Mucosa of descending colon (tissue), 3 donors: ENCODE results near the gene HBM. TPM values are rescaled to one million over a fixed set of nuclear protein-coding genes. Genes with fewer than 3 reads are reported as not detected.

Experiments used
- ATAC-seq: fragments of 200-7000 bp; cut with Tn5 transposase; one replicate; pipeline ENCODE4 v1.9.1; 2020; ENCODE audit warnings: mild to moderate bottlenecking, moderate library complexity
- DNase-seq, 3 donors: peaks; one replicate each; pipeline ENCODE4 v3.0.0-alpha.2; 2020
- H3K36me3 ChIP-seq: fragments of 200-600 bp; one replicate; pipeline ENCODE4 v1.8.0; 2021; ENCODE audit warnings: low read depth, mild to moderate bottlenecking
- H3K4me1 ChIP-seq: fragments of 200-600 bp; one replicate; pipeline ENCODE4 v1.8.0; 2021; ENCODE audit warnings: low read depth, mild to moderate bottlenecking
- H3K4me3 ChIP-seq: fragments of 200-600 bp; one replicate; pipeline ENCODE4 v1.8.0; 2021; ENCODE audit warnings: mild to moderate bottlenecking
- H3K9me3 ChIP-seq: fragments of 200-600 bp; one replicate; pipeline ENCODE4 v1.8.0; 2021; ENCODE audit warnings: mild to moderate bottlenecking
- CTCF ChIP-seq: fragments of 200-600 bp; IDR thresholded peaks from one replicate; pipeline ENCODE4 v1.8.0; 2022; ENCODE audit warnings: antibody characterized with exemption, mild to moderate bottlenecking
- intact Hi-C, 2 donors: fragments of 100-400 bp; cut with DNase I in 1 of 2; cut with micrococcal nuclease in 1 of 2; formaldehyde crosslinking; loops; one replicate each; pipeline versions ENCODE4 v1.11.0 to v1.11.1; 2022; cut with DNase I, micrococcal nuclease
- total RNA-seq, 3 donors: library from RNA; stranded (reverse); fragmentation: NEBNext Ultra II Directional in 2 of 3; extraction: Animal tissue kit (Norgen Biotek cat#: 25700) in 2 of 3; gene quantifications; one replicate each; pipeline versions ENCODE4 v1.2.1 to v1.2.4, GENCODE V29; 2021 to 2023
- donor health status: DM: no; HTN: no; CAD: no; lungs with moderate emphysema.
- donor health status: DM: no; HTN: no; CAD: no.
- donor health status: DM: no; HTN: yes; CAD: no.

HBM gene
- total RNA-seq, 3 donors from 2014 or later, result not detected

GRCh38 chr16:187330-187729 lies 21.6 kb downstream of the HBM start:
- no peaks in the 10 kb centered on the region for H3K4me1 ChIP-seq
- no peak for TF ChIP-seq CTCF
- H3K9me3 ChIP-seq, result no peaks in the 10 kb centered on the region
- intact Hi-C loops, result no loop called here
- DNase-seq (no peak), ATAC-seq (no peak)
- H3K4me3 ChIP-seq, result no peak overlapping the region
- peaks cover 15% of the 10 kb centered on the region for H3K36me3 ChIP-seq

- no peaks in the 10 kb centered on the region for H3K9me3 ChIP-seq
- H3K4me1 ChIP-seq, result no peaks in the 10 kb centered on the region
- peaks cover 15% of the 10 kb centered on the region for H3K36me3 ChIP-seq
- DNase-seq (no peak), ATAC-seq (peak; percentile 47)
- intact Hi-C loops, result no loop called here
- no peak overlapping the region for H3K4me3 ChIP-seq
- no peak for TF ChIP-seq CTCF
Measured at GRCh38 chr16:188674-189073, 22.9 kb downstream of the HBM start.

- DNase-seq (no peak), ATAC-seq (no peak)
- intact Hi-C loops, result no loop called here
- no peaks in the 10 kb centered on the region for H3K4me1 ChIP-seq
- H3K36me3 ChIP-seq, result peaks cover 15% of the 10 kb centered on the region
- no peak for TF ChIP-seq CTCF
- no peak overlapping the region for H3K4me3 ChIP-seq
- no peaks in the 10 kb centered on the region for H3K9me3 ChIP-seq
Measured at GRCh38 chr16:189604-190186, 23.9 kb downstream of the HBM start.

- no peak for TF ChIP-seq CTCF
- Histone ChIP-seq H3K4me1 (no peaks in the 10 kb centered on the region), H3K4me3 (no peak overlapping the region), H3K36me3 (peaks cover 23% of the 10 kb centered on the region), H3K9me3 (no peaks in the 10 kb centered on the region)
- ATAC-seq, result no peak
- DNase-seq, result no peak
- intact Hi-C loops, result no loop called here
Measured at GRCh38 chr16:191831-192230, 26.1 kb downstream of the HBM start.

- H3K9me3 ChIP-seq, result no peaks in the 10 kb centered on the region
- H3K4me1 ChIP-seq, result no peaks in the 10 kb centered on the region
- H3K36me3 ChIP-seq, result peaks cover 23% of the 10 kb centered on the region
- H3K4me3 ChIP-seq, result no peak overlapping the region
- ATAC-seq, result no peak
- intact Hi-C loops, result no loop called here
- no peak for TF ChIP-seq CTCF
- DNase-seq, result no peak
Measured at GRCh38 chr16:192686-193085, 26.9 kb downstream of the HBM start.

- ATAC-seq, result no peak
- no peak for TF ChIP-seq CTCF
- intact Hi-C loops, result no loop called here
- H3K36me3 ChIP-seq, result peaks cover 22% of the 10 kb centered on the region
- H3K4me1 ChIP-seq, result no peaks in the 10 kb centered on the region
- H3K4me3 ChIP-seq, result no peak overlapping the region
- no peaks in the 10 kb centered on the region for H3K9me3 ChIP-seq
- no peak for DNase-seq
Measured at GRCh38 chr16:193441-193840, 27.7 kb downstream of the HBM start.
